ENCODE measurements around the gene ZDHHC11B.
"Not testable (repeated sequence)": the region's sequence is repeated elsewhere in the genome, so short reads cannot be mapped to it uniquely, and the experiment has no call there.

GRCh38 chr5:780571-780970, 4.0 kb downstream of the ZDHHC11B start:
- not testable (repeated sequence) for TF ChIP-seq CTCF (IDR thresholded peaks at IDR 0.05; ENCODE audit: poor library complexity, severe bottlenecking); MXI1 (conservative IDR thresholded peaks at IDR 0.05; ENCODE audit: poor library complexity, severe bottlenecking); POLR2AphosphoS5 (IDR thresholded peaks at IDR 0.05); TAF1 (IDR thresholded peaks at IDR 0.05; ENCODE audit: low read depth); EZH2 (IDR thresholded peaks at IDR 0.05; ENCODE audit: borderline replicate concordance, insufficient read depth, low read length, poor library complexity, severe bottlenecking); EP300 (conservative IDR thresholded peaks at IDR 0.05; ENCODE audit: poor library complexity, severe bottlenecking); REST (IDR thresholded peaks at IDR 0.05; ENCODE audit: borderline replicate concordance); SMC3 (conservative IDR thresholded peaks at IDR 0.05; ENCODE audit: poor library complexity); RAD21 (conservative IDR thresholded peaks at IDR 0.05)
